Measurements from ENCODE around the gene TMEM266. TPM values are rescaled to one million over a fixed set of nuclear protein-coding genes. Genes with fewer than 3 reads are reported as not detected.

Gene TMEM266
- total RNA-seq, 1 donor from 2014 or later = 1.4 TPM

DNA sequence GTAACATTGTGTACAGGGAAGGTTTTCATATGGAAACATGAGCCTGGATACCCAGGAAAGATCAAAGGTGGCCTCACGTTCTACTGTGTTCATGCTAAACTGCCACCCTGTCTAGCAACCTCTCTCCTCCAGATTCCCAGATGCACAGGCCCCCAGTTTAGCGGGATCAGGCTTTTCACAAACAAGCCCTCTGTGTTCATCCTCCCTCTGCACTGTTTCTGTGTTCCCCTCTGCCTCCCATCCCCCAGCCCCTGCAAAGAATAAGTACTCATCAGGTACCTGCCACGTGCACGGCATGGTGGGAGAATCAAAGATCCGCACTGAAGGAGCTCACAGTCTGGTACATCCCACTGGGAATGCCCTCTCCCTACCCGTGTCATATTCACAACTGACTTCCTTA is 46.1 kb downstream of the TMEM266 start:
- Histone ChIP-seq H3K27me3 (ENCODE audit: low read depth) (peaks cover 6% of the 10 kb centered on the region), H3K36me3 (no peaks in the 10 kb centered on the region), H3K9me3 (no peaks in the 10 kb centered on the region), H3K4me1 (no peaks in the 10 kb centered on the region), H3K27ac (no peak overlapping the region), H3K4me3 (no peak overlapping the region)
- TF ChIP-seq CTCF (IDR thresholded peaks at IDR 0.05) = no peak
- intact Hi-C loops (cut with DNase I) = no loop called here
- DNase-seq (no peak), ATAC-seq (no peak)

- Histone ChIP-seq H3K27ac (no peak overlapping the region), H3K4me1 (no peaks in the 10 kb centered on the region), H3K9me3 (no peaks in the 10 kb centered on the region), H3K36me3 (no peaks in the 10 kb centered on the region), H3K27me3 (ENCODE audit: low read depth) (peaks cover 5% of the 10 kb centered on the region), H3K4me3 (no peak overlapping the region)
- TF ChIP-seq CTCF (IDR thresholded peaks at IDR 0.05) = no peak
- no peak for ATAC-seq
- no peak for DNase-seq
- intact Hi-C loops (cut with DNase I) = no loop called here
Measured at GRCh38 chr15:76107169-76107568, 47.4 kb downstream of the TMEM266 start.

- TF ChIP-seq CTCF (IDR thresholded peaks at IDR 0.05) = no peak
- no peak for DNase-seq
Measured at GRCh38 chr15:76108021-76108723, 48.4 kb downstream of the TMEM266 start.

GRCh38 chr15:76109046-76109445 is 49.3 kb downstream of the TMEM266 start:
- TF ChIP-seq CTCF (IDR thresholded peaks at IDR 0.05) = no peak
- no peak for ATAC-seq
- DNase-seq = no peak
- H3K27me3 ChIP-seq (ENCODE audit: low read depth) = no peaks in the 10 kb centered on the region
- no peak overlapping the region for H3K4me3 ChIP-seq
- no peaks in the 10 kb centered on the region for H3K9me3 ChIP-seq
- intact Hi-C loops (cut with DNase I) = no loop called here
- H3K27ac ChIP-seq = no peak overlapping the region
- H3K36me3 ChIP-seq = no peaks in the 10 kb centered on the region
- H3K4me1 ChIP-seq = no peaks in the 10 kb centered on the region

More at GRCh38 chr15:76108021-76108723, 48.4 kb downstream of the TMEM266 start:
- no peaks in the 10 kb centered on the region for H3K9me3 ChIP-seq
- intact Hi-C loops (cut with DNase I) = no loop called here
- no peaks in the 10 kb centered on the region for H3K27me3 ChIP-seq (ENCODE audit: low read depth)
- H3K27ac ChIP-seq = no peak overlapping the region
- no peaks in the 10 kb centered on the region for H3K36me3 ChIP-seq
- H3K4me1 ChIP-seq = no peaks in the 10 kb centered on the region
- no peak for ATAC-seq
- H3K4me3 ChIP-seq = no peak overlapping the region

DNA sequence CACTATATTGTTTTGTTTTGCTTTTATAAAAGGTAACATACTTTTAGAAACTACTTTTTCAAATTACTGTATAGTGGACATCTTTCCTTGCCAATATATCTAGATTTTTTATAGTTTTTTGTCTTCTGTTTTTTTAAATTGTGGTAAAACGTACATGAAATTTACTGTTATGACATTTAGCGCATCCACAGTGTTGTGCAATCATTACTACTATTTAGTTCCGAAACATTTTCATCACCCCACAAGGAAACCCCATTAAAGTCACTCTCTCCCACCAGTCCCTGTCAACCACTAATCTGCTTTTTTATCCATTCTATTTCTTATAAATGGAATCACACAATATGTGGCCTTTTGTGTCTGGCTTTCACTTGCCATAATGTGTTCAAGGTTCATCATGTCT is 54.8 kb downstream of the TMEM266 start:
- Histone ChIP-seq H3K4me3 (no peak overlapping the region), H3K36me3 (no peaks in the 10 kb centered on the region), H3K27me3 (ENCODE audit: low read depth) (no peaks in the 10 kb centered on the region), H3K9me3 (no peaks in the 10 kb centered on the region), H3K4me1 (no peaks in the 10 kb centered on the region), H3K27ac (no peak overlapping the region)
- TF ChIP-seq CTCF (IDR thresholded peaks at IDR 0.05) = no peak
- intact Hi-C loops (cut with DNase I) = no loop called here
- DNase-seq (no peak), ATAC-seq (no peak)

All from lower lobe of right lung (tissue), 2 donors.